Measurements from ENCODE around the gene NEUROD2.

DNA sequence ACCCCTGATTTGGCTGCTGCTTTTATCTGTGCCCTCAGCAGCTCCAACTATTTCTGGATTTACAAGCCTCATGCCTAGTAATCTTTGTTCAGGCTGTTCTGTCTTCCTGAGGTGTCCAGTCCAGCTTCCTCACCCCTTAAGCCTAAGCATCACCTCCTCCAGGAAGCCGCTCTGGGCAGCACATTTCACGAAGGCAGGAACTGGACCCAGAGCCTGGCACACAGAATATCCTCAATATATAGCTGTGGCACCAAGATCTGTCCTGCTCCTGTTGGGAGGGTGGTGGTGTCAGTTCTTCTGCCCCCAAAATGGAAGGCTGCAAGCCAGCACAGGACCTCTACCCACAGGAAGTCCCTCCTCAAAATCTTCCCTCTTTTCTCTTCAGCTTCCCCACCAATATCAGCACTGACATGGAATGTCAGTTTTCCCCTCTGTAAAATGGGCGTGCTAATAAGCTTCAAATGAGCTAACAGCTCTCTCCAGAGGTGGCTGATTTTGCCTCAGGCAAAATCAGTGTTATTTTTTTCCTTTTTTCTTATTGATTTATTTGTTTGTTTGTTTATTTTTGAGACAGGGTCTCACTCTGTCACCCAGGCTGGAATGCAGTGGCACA, 6.9 kb upstream of the NEUROD2 start:
- TF ChIP-seq, protein P1, sequence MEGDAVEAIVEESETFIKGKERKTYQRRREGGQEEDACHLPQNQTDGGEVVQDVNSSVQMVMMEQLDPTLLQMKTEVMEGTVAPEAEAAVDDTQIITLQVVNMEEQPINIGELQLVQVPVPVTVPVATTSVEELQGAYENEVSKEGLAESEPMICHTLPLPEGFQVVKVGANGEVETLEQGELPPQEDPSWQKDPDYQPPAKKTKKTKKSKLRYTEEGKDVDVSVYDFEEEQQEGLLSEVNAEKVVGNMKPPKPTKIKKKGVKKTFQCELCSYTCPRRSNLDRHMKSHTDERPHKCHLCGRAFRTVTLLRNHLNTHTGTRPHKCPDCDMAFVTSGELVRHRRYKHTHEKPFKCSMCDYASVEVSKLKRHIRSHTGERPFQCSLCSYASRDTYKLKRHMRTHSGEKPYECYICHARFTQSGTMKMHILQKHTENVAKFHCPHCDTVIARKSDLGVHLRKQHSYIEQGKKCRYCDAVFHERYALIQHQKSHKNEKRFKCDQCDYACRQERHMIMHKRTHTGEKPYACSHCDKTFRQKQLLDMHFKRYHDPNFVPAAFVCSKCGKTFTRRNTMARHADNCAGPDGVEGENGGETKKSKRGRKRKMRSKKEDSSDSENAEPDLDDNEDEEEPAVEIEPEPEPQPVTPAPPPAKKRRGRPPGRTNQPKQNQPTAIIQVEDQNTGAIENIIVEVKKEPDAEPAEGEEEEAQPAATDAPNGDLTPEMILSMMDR (IDR thresholded peaks at IDR 0.05; ENCODE audit: insufficient read depth, low read depth, low read length), result no peak
- TF ChIP-seq EZH2 (IDR thresholded peaks at IDR 0.05; ENCODE audit: insufficient read depth, low read length), result no peak

Measured in astrocyte (in vitro differentiated cells and primary cell).